ENCODE results near the gene CTBP2.
A peak's percentile ranks its signal among the peaks of the same experiment; 100 is the strongest.

CTBP2 gene

GRCh38 chr10:125121003-125121402 is 39.4 kb downstream of the CTBP2 start:
- no peak for TF ChIP-seq ZFX (IDR thresholded peaks at IDR 0.05)
- TF ChIP-seq CTCF (conservative IDR thresholded peaks at IDR 0.05) = no peak
- peak overlapping the region; percentile 36 for H3K27ac ChIP-seq

- peak overlapping the region; percentile 36 for H3K27ac ChIP-seq
- TF ChIP-seq CTCF (conservative IDR thresholded peaks at IDR 0.05) = no peak
- TF ChIP-seq ZFX (IDR thresholded peaks at IDR 0.05) = no peak
These were observed 40.2 kb downstream of the CTBP2 start for GRCh38 chr10:125120053-125120710.

GRCh38 chr10:125118701-125119100 is 41.7 kb downstream of the CTBP2 start:
- H3K27ac ChIP-seq = peak overlapping the region; percentile 62

GRCh38 chr10:125118011-125118611 is 42.3 kb downstream of the CTBP2 start:
- peak overlapping the region; percentile 62 for H3K27ac ChIP-seq

More at GRCh38 chr10:125118701-125119100, 41.7 kb downstream of the CTBP2 start:
- TF ChIP-seq CTCF (conservative IDR thresholded peaks at IDR 0.05) = no peak

GRCh38 chr10:125116652-125117310 is 43.6 kb downstream of the CTBP2 start:
- TF ChIP-seq ZFX (IDR thresholded peaks at IDR 0.05) = no peak
- no peak for TF ChIP-seq CTCF (conservative IDR thresholded peaks at IDR 0.05)
- H3K27ac ChIP-seq = peak overlapping the region; percentile 28

More at GRCh38 chr10:125118011-125118611, 42.3 kb downstream of the CTBP2 start:
- TF ChIP-seq ZFX (IDR thresholded peaks at IDR 0.05) (no peak), CTCF (conservative IDR thresholded peaks at IDR 0.05) (no peak)

GRCh38 chr10:125116041-125116649 is 44.2 kb downstream of the CTBP2 start:
- H3K27ac ChIP-seq = peak overlapping the region; percentile 28
- no peak for TF ChIP-seq CTCF (conservative IDR thresholded peaks at IDR 0.05)
- TF ChIP-seq ZFX (IDR thresholded peaks at IDR 0.05) = no peak

- H3K27ac ChIP-seq = peak overlapping the region; percentile 28; the same call in 1 of the 2 replicates
- TF ChIP-seq CTCF (conservative IDR thresholded peaks at IDR 0.05) = no peak
- no peak for TF ChIP-seq ZFX (IDR thresholded peaks at IDR 0.05)
These were observed 45.0 kb downstream of the CTBP2 start for GRCh38 chr10:125115409-125115808.

All from C4-2B (cell line).